ENCODE results near the gene SCGB2A2.
A peak's percentile ranks its signal among the peaks of the same experiment; 100 is the strongest.

The SCGB2A2 gene

GRCh38 chr11:62280452-62280851 lies 10.5 kb downstream of the SCGB2A2 start:
- TF ChIP-seq CTCF (IDR thresholded peaks at IDR 0.05; ENCODE audit: poor library complexity, severe bottlenecking), result no peak
- Histone ChIP-seq H3K36me3 (ENCODE audit: low read depth) (no peaks in the 10 kb centered on the region), H3K9me3 (ENCODE audit: severe bottlenecking) (no peaks in the 10 kb centered on the region), H3K27me3 (ENCODE audit: insufficient read depth, poor library complexity, severe bottlenecking) (peaks cover 3% of the 10 kb centered on the region), H3K4me1 (ENCODE audit: insufficient read depth, poor library complexity, severe bottlenecking) (peaks cover 3% of the 10 kb centered on the region), H3K4me3 (ENCODE audit: severe bottlenecking) (no peak overlapping the region), H3K27ac (ENCODE audit: poor library complexity, severe bottlenecking) (no peak overlapping the region)
- DNase-seq (ENCODE audit: low spot score) (no peak), ATAC-seq (ENCODE audit: low read depth) (no peak)

GRCh38 chr11:62295504-62295903 lies 25.5 kb downstream of the SCGB2A2 start:
- DNase-seq (ENCODE audit: low spot score) (no peak), ATAC-seq (ENCODE audit: low read depth) (peak; percentile 62; the same call in 2 of the 3 replicates)
- no peak overlapping the region for H3K27ac ChIP-seq (ENCODE audit: poor library complexity, severe bottlenecking)
- no peaks in the 10 kb centered on the region for H3K36me3 ChIP-seq (ENCODE audit: low read depth)
- no peaks in the 10 kb centered on the region for H3K4me1 ChIP-seq (ENCODE audit: insufficient read depth, poor library complexity, severe bottlenecking)
- no peak overlapping the region for H3K4me3 ChIP-seq (ENCODE audit: severe bottlenecking)
- H3K9me3 ChIP-seq (ENCODE audit: severe bottlenecking), result no peaks in the 10 kb centered on the region
- no peak for TF ChIP-seq CTCF (IDR thresholded peaks at IDR 0.05; ENCODE audit: poor library complexity, severe bottlenecking)
- peaks cover 3% of the 10 kb centered on the region for H3K27me3 ChIP-seq (ENCODE audit: insufficient read depth, poor library complexity, severe bottlenecking)

GRCh38 chr11:62298975-62299374 lies 29.0 kb downstream of the SCGB2A2 start, which contains the start of gene SCGB1D4:
SCGB1D4 (minus strand) TSS chr11:62299075; CDS start chr11:62299010, 65 bp downstream.
- no peaks in the 10 kb centered on the region for H3K9me3 ChIP-seq (ENCODE audit: severe bottlenecking)
- no peaks in the 10 kb centered on the region for H3K36me3 ChIP-seq (ENCODE audit: low read depth)
- no peak within 1 kb of the TSS for H3K4me3 ChIP-seq (ENCODE audit: severe bottlenecking)
- H3K4me1 ChIP-seq (ENCODE audit: insufficient read depth, poor library complexity, severe bottlenecking), result no peaks in the 10 kb centered on the region
- peaks cover 11% of the 10 kb centered on the region for H3K27me3 ChIP-seq (ENCODE audit: insufficient read depth, poor library complexity, severe bottlenecking)
- no peak for ATAC-seq (ENCODE audit: low read depth)
- H3K27ac ChIP-seq (ENCODE audit: poor library complexity, severe bottlenecking), result no peak within 1 kb of the TSS
- no peak for DNase-seq (ENCODE audit: low spot score)
- no peak for TF ChIP-seq CTCF (IDR thresholded peaks at IDR 0.05; ENCODE audit: poor library complexity, severe bottlenecking)

GRCh38 chr11:62306227-62306626 lies 36.3 kb downstream of the SCGB2A2 start:
- ATAC-seq (ENCODE audit: low read depth) (no peak), DNase-seq (ENCODE audit: low spot score) (no peak)
- no peaks in the 10 kb centered on the region for H3K36me3 ChIP-seq (ENCODE audit: low read depth)
- TF ChIP-seq CTCF (IDR thresholded peaks at IDR 0.05; ENCODE audit: poor library complexity, severe bottlenecking), result no peak
- H3K9me3 ChIP-seq (ENCODE audit: severe bottlenecking), result peaks cover 4% of the 10 kb centered on the region
- peaks cover 12% of the 10 kb centered on the region for H3K27me3 ChIP-seq (ENCODE audit: insufficient read depth, poor library complexity, severe bottlenecking)
- no peaks in the 10 kb centered on the region for H3K4me1 ChIP-seq (ENCODE audit: insufficient read depth, poor library complexity, severe bottlenecking)
- H3K27ac ChIP-seq (ENCODE audit: poor library complexity, severe bottlenecking), result no peak overlapping the region
- no peak overlapping the region for H3K4me3 ChIP-seq (ENCODE audit: severe bottlenecking)

GRCh38 chr11:62307950-62308349 lies 38.0 kb downstream of the SCGB2A2 start:
- no peak for DNase-seq (ENCODE audit: low spot score)
- Histone ChIP-seq H3K9me3 (ENCODE audit: severe bottlenecking) (peaks cover 4% of the 10 kb centered on the region), H3K27ac (ENCODE audit: poor library complexity, severe bottlenecking) (no peak overlapping the region), H3K36me3 (ENCODE audit: low read depth) (no peaks in the 10 kb centered on the region), H3K27me3 (ENCODE audit: insufficient read depth, poor library complexity, severe bottlenecking) (peaks cover 12% of the 10 kb centered on the region), H3K4me1 (ENCODE audit: insufficient read depth, poor library complexity, severe bottlenecking) (no peaks in the 10 kb centered on the region), H3K4me3 (ENCODE audit: severe bottlenecking) (no peak overlapping the region)
- TF ChIP-seq CTCF (IDR thresholded peaks at IDR 0.05; ENCODE audit: poor library complexity, severe bottlenecking), result no peak
- ATAC-seq (ENCODE audit: low read depth), result no peak

Data from RWPE2 (cell line).